Measurements from ENCODE around the gene HSD17B12. TPM values are rescaled to one million over a fixed set of nuclear protein-coding genes. Genes with fewer than 3 reads are reported as not detected.

Gene HSD17B12
- total RNA-seq, 1 donor from 2014 or later: 58.3 TPM

DNA sequence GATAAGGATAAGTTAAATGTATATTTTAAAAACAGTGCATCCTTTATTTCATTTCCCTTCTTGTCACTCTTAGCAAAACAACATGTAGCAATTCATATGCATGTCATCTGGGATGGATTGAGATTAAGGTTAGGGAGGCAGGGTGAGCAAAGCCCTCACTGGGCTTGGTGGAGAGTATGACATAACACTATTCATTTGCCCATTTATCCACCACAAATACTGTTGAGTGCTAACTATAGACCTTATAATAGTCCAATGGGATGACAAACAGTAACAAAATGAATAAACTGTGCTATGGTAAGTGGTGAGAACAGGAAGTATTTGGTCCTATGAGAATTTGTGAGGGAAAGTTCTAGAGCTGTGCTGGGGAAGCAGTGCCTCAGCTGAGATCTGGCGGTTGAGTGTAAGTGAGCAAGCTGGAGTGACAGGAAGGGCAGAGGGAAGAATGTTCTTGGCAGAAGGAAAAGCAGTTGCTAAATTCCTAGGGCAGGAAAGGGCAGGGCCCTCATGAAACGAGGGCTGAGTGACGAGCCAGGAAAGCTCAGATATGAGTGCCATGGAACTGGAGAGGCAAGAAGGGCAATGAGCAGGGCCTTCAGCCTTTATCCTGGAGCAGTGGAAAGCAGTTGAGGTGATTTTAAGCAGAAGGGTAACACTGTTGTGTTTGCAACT, 6.7 kb downstream of the HSD17B12 start:
- no peak for DNase-seq
- H3K4me1 Mint-ChIP-seq: peaks cover 28% of the 10 kb centered on the region
- H3K4me3 Mint-ChIP-seq: no peak overlapping the region
- POLR2A ChIA-PET: no interaction called here
- CTCF ChIA-PET: no interaction called here
- no peak overlapping the region for H3K27ac Mint-ChIP-seq
- no peaks in the 10 kb centered on the region for H3K27me3 Mint-ChIP-seq
- H3K9me3 Mint-ChIP-seq: no peaks in the 10 kb centered on the region
- no peak for ATAC-seq (ENCODE audit: low read depth)
- TF ChIP-seq, protein P1, sequence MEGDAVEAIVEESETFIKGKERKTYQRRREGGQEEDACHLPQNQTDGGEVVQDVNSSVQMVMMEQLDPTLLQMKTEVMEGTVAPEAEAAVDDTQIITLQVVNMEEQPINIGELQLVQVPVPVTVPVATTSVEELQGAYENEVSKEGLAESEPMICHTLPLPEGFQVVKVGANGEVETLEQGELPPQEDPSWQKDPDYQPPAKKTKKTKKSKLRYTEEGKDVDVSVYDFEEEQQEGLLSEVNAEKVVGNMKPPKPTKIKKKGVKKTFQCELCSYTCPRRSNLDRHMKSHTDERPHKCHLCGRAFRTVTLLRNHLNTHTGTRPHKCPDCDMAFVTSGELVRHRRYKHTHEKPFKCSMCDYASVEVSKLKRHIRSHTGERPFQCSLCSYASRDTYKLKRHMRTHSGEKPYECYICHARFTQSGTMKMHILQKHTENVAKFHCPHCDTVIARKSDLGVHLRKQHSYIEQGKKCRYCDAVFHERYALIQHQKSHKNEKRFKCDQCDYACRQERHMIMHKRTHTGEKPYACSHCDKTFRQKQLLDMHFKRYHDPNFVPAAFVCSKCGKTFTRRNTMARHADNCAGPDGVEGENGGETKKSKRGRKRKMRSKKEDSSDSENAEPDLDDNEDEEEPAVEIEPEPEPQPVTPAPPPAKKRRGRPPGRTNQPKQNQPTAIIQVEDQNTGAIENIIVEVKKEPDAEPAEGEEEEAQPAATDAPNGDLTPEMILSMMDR (IDR thresholded peaks at IDR 0.05): no peak
- intact Hi-C loops (cut with micrococcal nuclease): no loop called here
- H3K36me3 Mint-ChIP-seq (ENCODE audit: low read depth): peaks cover 30% of the 10 kb centered on the region

DNA sequence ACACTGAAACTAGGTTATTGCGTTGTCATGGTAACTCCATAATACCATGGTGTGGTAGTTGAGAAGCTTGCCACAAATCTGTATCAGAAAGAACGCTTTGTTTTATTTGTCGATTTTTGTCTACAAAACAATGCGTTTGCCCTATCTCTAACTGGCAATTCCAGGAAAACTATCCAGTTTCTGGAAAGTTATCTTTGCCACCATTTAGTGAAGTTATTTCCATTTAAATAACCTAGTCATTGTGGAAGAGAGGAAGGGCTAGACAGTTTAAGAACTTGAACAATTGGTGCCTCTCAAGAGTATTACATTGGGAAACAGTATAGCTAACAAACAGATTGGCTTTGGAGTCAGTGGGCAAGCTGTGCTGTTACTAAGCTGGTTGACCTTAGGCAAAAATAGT, 7.9 kb downstream of the HSD17B12 start:
- Mint-ChIP-seq H3K27ac (no peak overlapping the region), H3K9me3 (no peaks in the 10 kb centered on the region), H3K4me1 (peaks cover 25% of the 10 kb centered on the region), H3K4me3 (no peak overlapping the region), H3K36me3 (ENCODE audit: low read depth) (peaks cover 23% of the 10 kb centered on the region), H3K27me3 (no peaks in the 10 kb centered on the region)
- intact Hi-C loops (cut with micrococcal nuclease): no loop called here
- ChIA-PET POLR2A (no interaction called here), CTCF (no interaction called here)
- TF ChIP-seq, protein P1 (IDR thresholded peaks at IDR 0.05): no peak
- DNase-seq (no peak), ATAC-seq (ENCODE audit: low read depth) (no peak)

DNA sequence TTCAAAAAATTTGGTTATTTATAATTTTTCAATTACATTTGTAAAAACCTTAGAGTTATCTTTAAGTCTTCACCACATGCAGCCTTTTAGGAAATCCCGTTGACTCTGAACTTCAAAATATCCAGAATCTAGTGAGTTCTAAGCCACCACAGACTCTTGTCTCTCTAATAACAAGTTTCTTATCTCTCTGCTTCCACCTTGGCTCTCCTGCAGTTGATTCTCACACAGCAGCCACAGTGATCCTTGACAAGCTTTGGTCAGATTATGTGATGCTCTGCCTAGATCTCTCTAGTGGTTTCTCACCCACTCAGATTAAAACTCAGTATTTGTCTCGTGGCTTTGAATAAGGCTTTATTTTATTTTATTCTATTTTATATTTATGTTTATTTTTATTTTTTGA, 8.6 kb downstream of the HSD17B12 start:
- no peak for DNase-seq
- intact Hi-C loops (cut with micrococcal nuclease): no loop called here
- no peaks in the 10 kb centered on the region for H3K9me3 Mint-ChIP-seq
- peaks cover 29% of the 10 kb centered on the region for H3K4me1 Mint-ChIP-seq
- ChIA-PET CTCF (no interaction called here), POLR2A (no interaction called here)
- no peak for ATAC-seq (ENCODE audit: low read depth)
- H3K27me3 Mint-ChIP-seq: no peaks in the 10 kb centered on the region
- peaks cover 20% of the 10 kb centered on the region for H3K36me3 Mint-ChIP-seq (ENCODE audit: low read depth)
- H3K27ac Mint-ChIP-seq: no peak overlapping the region
- TF ChIP-seq, protein P1 (IDR thresholded peaks at IDR 0.05): no peak
- H3K4me3 Mint-ChIP-seq: no peak overlapping the region

DNA sequence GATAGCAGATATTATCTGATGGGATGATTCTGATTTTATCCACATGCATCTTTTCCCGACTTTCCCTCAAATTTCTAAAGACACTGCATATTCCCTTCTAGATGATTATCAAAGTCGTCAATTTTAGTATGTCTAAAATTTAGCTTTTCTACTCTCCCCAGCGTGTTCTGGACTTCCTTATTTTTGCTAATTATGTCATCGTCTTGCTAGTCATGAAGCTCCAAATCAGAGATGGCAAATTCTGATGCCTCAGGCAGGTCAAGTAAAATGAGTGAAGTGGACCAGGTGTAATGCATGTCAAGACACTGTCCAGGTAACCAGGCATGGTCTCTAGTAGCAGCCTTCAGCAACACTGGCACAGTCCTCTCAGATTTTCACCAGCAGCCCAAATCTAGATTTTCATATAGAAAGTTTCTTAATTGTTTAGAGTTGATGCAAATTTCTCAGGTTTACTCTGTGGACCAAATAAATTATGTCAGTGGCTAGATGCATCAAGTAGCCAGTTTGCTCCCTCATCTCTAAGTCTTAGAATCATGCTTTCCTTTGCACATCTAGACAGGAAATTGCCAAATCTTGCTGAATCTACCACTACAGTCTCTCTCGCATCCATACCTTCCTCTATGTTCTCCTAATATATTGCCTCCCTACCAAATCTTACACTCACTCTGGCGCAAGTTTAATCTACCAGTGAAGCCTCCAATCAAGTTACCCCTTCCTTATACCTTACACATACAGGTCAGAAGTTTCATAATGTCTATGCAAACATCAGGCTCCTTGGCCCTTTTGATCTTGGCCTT, 10.6 kb downstream of the HSD17B12 start:
- TF ChIP-seq, protein P1 (IDR thresholded peaks at IDR 0.05): no peak
- ChIA-PET POLR2A (interaction anchor here (2.0 kb wide), 1 partner anchor 11 kb away, joined by 4 read pairs; the partner anchor contains the start of gene HSD17B12), CTCF (no interaction called here)
- Mint-ChIP-seq H3K4me3 (no peak overlapping the region), H3K9me3 (no peaks in the 10 kb centered on the region), H3K36me3 (ENCODE audit: low read depth) (peaks cover 13% of the 10 kb centered on the region), H3K27ac (no peak overlapping the region), H3K27me3 (no peaks in the 10 kb centered on the region), H3K4me1 (peaks cover 36% of the 10 kb centered on the region)
- no peak for DNase-seq
- no peak for ATAC-seq (ENCODE audit: low read depth)
- intact Hi-C loops (cut with micrococcal nuclease): no loop called here

DNA sequence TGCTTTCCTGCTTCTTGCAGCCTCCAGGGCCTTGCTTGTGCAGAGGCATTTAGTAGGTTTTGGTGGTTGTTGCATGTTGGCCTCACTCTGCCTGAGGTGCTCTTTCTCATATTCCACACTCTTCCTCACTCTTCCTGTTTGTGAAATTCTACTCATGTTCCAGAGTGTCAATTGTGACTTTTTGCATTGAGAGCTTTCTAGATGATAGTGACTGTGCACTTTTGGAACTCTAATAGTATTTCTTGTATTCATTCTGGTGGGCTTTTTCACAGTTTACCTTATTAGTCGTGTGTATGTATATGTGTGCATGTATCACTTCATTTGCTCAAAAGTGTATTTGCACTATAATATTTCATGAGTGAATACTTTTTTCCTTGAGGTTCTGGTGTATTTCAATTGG, 11.3 kb downstream of the HSD17B12 start:
- Mint-ChIP-seq H3K4me1 (peaks cover 37% of the 10 kb centered on the region), H3K9me3 (no peaks in the 10 kb centered on the region), H3K36me3 (ENCODE audit: low read depth) (peaks cover 13% of the 10 kb centered on the region), H3K27ac (no peak overlapping the region), H3K27me3 (no peaks in the 10 kb centered on the region), H3K4me3 (no peak overlapping the region)
- TF ChIP-seq, protein P1 (IDR thresholded peaks at IDR 0.05): no peak
- DNase-seq (no peak), ATAC-seq (ENCODE audit: low read depth) (no peak)
- ChIA-PET POLR2A (no interaction called here), CTCF (no interaction called here)
- intact Hi-C loops (cut with micrococcal nuclease): no loop called here
